HG03432 (cell line): ENCODE results near the gene CLDND1.

Experiments used
- ATAC-seq: cut with Tn5 transposase; IDR thresholded peaks from one replicate; pipeline ENCODE4 v1.9.1; 2021; ENCODE audit warnings: mild to moderate bottlenecking, moderate library complexity; ENCODE audit not compliant: unreplicated experiment

CLDND1 gene

DNA sequence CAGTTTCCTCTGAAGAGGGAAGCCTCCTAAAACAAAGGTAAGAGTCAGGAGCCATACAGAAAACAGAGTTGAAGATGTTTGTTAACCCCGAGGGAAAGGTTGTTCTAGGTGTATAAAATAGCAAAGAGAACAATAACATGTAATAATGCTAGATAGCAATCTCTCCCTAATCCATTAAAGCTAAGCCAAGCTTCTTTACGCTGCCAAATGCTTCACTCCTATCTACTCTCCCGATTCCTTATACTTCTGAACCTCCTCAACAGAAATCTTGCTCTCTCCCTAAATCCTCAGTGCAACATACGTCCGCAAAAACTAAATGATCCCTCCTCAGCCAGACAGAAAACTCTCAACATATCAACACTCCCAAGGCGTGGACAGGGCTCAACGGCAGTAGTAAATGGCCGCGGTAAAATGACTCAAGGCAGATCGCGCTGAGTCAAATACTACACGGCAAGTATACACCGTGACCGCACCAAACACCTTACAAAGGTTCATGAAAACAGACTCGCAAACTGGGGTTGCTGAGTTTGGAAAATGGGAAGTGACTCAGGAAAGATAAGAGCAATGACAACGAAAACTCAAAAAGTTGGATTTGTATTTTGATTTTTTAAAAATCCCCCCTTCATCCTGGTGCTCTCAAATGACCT lies 682 bp downstream of the CLDND1 start:
- peak; percentile 46 for ATAC-seq

- ATAC-seq: no peak
Observed at GRCh38 chr3:98519351-98519750, 3.4 kb downstream of the CLDND1 start.

- ATAC-seq: no peak
Observed at GRCh38 chr3:98518816-98519215, 3.9 kb downstream of the CLDND1 start.

GRCh38 chr3:98514948-98515347 lies 7.8 kb downstream of the CLDND1 start:
- no peak for ATAC-seq

DNA sequence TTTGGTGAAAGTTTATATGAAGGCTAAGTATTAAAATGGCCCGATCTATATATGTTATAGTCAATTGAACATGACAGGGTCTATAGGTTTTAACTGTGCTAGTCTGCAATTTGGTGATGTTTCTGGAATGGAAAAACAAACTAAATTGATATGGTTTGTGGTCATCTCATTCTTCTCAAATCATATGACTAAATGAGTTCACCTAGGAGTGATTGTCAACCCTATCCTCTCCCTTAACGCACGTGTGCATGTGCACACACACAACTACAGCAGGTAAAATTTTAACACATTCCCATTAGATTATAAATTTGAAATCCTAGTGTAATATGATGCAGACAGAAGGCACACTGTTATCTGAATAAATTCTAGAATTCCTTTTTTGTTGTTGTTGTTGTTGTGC lies 9.0 kb downstream of the CLDND1 start:
- no peak for ATAC-seq

DNA sequence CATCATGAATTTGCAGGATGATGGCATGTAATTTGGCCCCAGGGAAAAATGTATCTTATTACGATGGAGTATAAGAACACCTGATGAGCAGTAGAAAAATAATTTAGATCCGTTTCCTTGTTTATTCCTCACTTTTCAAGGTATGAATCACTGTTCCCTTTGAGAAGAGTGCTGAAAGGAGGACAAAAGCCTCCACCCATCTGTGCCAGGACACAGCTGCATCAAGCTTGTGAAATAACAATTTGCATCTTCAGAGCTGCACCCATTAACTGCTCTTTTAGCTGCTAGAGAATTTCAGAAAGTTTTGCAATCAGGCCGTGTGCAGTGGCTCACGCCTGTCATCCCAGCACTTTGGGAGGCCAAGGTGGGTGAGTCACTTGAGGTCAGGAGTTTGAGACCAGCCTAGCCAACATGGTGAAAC lies 9.6 kb downstream of the CLDND1 start:
- no peak for ATAC-seq

GRCh38 chr3:98512576-98512975 lies 10.1 kb downstream of the CLDND1 start:
- no peak for ATAC-seq

GRCh38 chr3:98508582-98508981 lies 14.1 kb downstream of the CLDND1 start:
- ATAC-seq: no peak

DNA sequence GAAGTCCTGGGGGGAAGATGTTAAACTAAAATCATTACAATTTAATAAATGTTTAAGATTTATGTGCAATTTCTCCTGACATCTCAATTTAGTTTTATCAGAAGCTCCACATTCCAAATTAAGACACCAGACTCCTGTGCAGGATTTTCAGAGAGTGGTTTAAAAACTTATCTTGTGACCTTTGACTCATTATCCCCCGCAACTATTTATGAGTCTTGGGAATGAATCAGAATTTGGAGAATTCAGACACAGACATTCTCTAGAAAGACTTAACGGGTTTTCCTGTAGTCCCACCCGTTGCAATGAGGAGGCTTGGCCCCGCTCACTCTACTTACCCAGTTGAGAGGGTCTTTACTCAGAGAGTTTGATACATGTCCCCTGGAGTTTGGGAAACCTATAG lies 18.2 kb downstream of the CLDND1 start:
- ATAC-seq: no peak

GRCh38 chr3:98501863-98502576 lies 20.7 kb downstream of the CLDND1 start:
- no peak for ATAC-seq

GRCh38 chr3:98501270-98501669 lies 21.4 kb downstream of the CLDND1 start:
- ATAC-seq: no peak

DNA sequence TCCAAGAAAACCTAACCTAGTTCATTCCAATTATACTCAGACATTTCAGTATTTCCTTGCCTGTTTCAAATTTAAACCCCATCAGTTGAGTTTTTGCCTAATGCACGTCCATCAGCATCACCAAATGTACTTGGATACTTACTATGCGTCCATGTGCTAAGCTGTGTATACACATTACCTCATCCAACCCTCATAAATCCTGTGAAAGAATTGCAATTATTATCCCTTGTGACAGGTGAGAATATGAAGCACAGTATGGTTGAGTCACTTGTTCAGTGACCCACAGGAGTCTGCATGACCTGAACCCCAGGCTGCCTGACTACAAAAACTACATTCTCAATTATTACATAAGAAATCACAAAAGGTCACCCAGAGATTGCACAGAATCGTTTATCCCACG lies 22.7 kb downstream of the CLDND1 start:
- no peak for ATAC-seq

GRCh38 chr3:98497381-98497780 lies 25.3 kb downstream of the CLDND1 start, which contains the start of gene OR5K2:
TSS of gene OR5K2 (plus strand) at chr3:98497681. CDS start at chr3:98497681, 0 bp downstream.
- no peak for ATAC-seq

- no peak for ATAC-seq
Observed at GRCh38 chr3:98483626-98484025, 39.1 kb downstream of the CLDND1 start.

GRCh38 chr3:98482717-98483482 lies 39.8 kb downstream of the CLDND1 start:
- ATAC-seq: peak; percentile 42
